Lower lobe of right lung (tissue), 2 donors: ENCODE measurements around the gene RNF151. TPM values are rescaled to one million over a fixed set of nuclear protein-coding genes. Genes with fewer than 3 reads are reported as not detected.
"Not testable (repeated sequence)": the region's sequence is repeated elsewhere in the genome, so short reads cannot be mapped to it uniquely, and the experiment has no call there.

Experiments
- ATAC-seq, 2 donors: fragments of 200-7000 bp; cut with Tn5 transposase; one replicate each; pipeline ENCODE4 v1.9.1; 2020 to 2022; ENCODE audit warnings: mild to moderate bottlenecking in 2 of 2, moderate library complexity in 2 of 2
- DNase-seq: peaks from one replicate; pipeline ENCODE4 v3.0.0-alpha.2; 2020
- H3K27ac ChIP-seq: fragments of 200-600 bp; one replicate; pipeline ENCODE4 v1.8.0; 2022
- H3K27me3 ChIP-seq: fragments of 200-600 bp; one replicate; pipeline ENCODE4 v1.8.0; 2022; ENCODE audit warnings: low read depth
- H3K36me3 ChIP-seq: fragments of 200-600 bp; one replicate; pipeline ENCODE4 v1.8.0; 2022; ENCODE audit warnings: mild to moderate bottlenecking
- H3K4me1 ChIP-seq: fragments of 200-600 bp; one replicate; pipeline ENCODE4 v1.8.0; 2022
- H3K4me3 ChIP-seq: fragments of 200-600 bp; one replicate; pipeline ENCODE4 v1.8.0; 2022; ENCODE audit warnings: mild to moderate bottlenecking
- H3K9me3 ChIP-seq: fragments of 200-600 bp; one replicate; pipeline ENCODE4 v1.8.0; 2022
- CTCF ChIP-seq: fragments of 200-600 bp; IDR thresholded peaks from one replicate; pipeline ENCODE4 v1.8.0; 2022; ENCODE audit warnings: antibody characterized with exemption, mild to moderate bottlenecking
- intact Hi-C: fragments of 100-400 bp; cut with DNase I; formaldehyde crosslinking; loops from one replicate; pipeline ENCODE4 v1.11.0; 2022
- long read RNA-seq: library from polyadenylated mRNA; unstranded; transcript quantifications from one replicate; pipeline ENCODE4 v2.0.0, GENCODE V29; 2021
- total RNA-seq: library from RNA; stranded (reverse); fragmentation: NEBNext Ultra II Directional; extraction: Animal tissue kit (Norgen Biotek cat#: 25700); gene quantifications from one replicate; pipeline ENCODE4 v1.2.1, GENCODE V29; 2021
- donor health status: DM: no; HTN: yes; CAD: no; lungs with severe emphysema.

The RNF151 gene
- total RNA-seq: not detected
- long read RNA-seq: 0 reads

- DNase-seq (no peak), ATAC-seq (no peak)
- Histone ChIP-seq H3K4me3 (peak within 1 kb of the TSS; percentile 92), H3K36me3 (peaks cover 20% of the 10 kb centered on the region), H3K27ac (peak within 1 kb of the TSS; percentile 98), H3K9me3 (no peaks in the 10 kb centered on the region), H3K27me3 (no peaks in the 10 kb centered on the region), H3K4me1 (peaks cover 35% of the 10 kb centered on the region)
- intact Hi-C loops: no loop called here
- TF ChIP-seq CTCF: no peak
Observed at GRCh38 chr16:1966460-1966859, at the start of gene RNF151. Gene RNF151, plus strand, starts transcription at chr16:1966856. Its CDS starts 26 bp downstream, at chr16:1966882.

DNA sequence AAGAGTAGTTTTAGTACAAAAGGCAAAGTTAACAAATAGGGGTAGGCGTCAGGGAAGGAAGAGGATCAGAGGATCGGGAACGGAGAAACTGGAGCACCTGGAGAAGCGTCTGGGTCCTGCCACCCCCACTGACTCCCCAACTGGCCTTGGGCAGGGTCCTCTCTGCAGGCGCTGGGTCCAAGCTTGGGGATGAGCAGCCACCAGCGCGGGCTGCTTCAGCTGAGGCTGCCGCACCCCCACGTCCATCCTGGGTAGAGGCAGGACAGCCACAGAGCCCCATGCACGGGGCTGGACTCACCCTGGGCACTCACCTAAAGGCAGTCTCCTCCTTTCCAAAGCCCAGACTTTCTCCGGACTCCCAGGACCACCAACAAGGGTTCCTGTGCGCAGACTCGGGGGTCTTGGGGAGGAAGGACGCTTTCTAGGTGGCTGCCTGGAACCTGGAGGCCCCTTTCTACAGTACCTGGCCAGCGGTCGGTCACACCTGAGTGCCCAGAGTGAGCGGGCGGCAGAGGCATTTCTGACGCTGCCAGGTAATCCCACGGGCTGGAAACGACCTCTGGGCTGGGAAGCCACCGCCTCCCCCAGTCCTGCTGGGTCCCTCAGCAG, 49.5 kb upstream of the RNF151 start:
- no peak for TF ChIP-seq CTCF
- H3K4me3 ChIP-seq: no peak overlapping the region
- H3K27me3 ChIP-seq: peaks cover 75% of the 10 kb centered on the region
- no peaks in the 10 kb centered on the region for H3K36me3 ChIP-seq
- H3K9me3 ChIP-seq: no peaks in the 10 kb centered on the region
- no peak for DNase-seq
- ATAC-seq: no peak
- H3K4me1 ChIP-seq: peaks cover 6% of the 10 kb centered on the region
- intact Hi-C loops: no loop called here
- no peak overlapping the region for H3K27ac ChIP-seq

DNA sequence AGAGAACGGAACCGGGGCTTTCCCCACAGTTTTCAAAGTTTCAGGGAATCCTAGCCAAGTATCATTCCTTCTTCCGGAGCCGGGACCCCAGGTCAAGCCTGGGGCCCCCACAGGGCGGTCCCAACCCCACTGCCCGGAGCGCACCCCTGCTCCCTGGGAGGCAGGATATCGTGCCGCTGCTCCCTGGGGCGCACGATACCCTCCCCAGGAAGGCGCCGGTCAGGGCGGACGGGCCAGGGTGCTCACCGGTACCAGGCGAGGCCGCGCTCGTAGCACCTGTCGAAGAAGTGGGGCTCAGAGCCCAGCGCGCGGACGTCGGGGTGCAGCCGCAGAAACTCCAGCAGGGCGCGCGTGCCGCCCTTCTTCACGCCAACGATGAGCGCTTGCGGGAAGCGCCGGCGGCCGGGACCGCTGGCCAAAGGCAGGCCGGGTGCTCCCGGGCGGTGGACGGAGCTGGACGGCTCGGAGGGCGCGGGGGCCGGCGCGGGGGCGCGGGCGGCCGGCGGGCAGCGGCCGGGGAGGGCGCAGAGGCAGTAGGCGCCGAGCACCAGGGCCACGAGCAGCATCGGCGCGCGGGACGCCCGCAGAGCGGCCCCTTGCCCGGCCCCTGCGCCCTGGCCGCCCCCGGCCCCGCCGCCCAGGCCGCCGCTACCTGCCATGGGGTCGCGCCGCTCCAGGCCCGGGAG, 48.8 kb upstream of the RNF151 start:
- no peak overlapping the region for H3K4me3 ChIP-seq
- no peak for ATAC-seq
- peaks cover 6% of the 10 kb centered on the region for H3K4me1 ChIP-seq
- peaks cover 82% of the 10 kb centered on the region for H3K27me3 ChIP-seq
- H3K36me3 ChIP-seq: no peaks in the 10 kb centered on the region
- intact Hi-C loops: no loop called here
- no peak for TF ChIP-seq CTCF
- H3K9me3 ChIP-seq: no peaks in the 10 kb centered on the region
- no peak overlapping the region for H3K27ac ChIP-seq
- DNase-seq: no peak

DNA sequence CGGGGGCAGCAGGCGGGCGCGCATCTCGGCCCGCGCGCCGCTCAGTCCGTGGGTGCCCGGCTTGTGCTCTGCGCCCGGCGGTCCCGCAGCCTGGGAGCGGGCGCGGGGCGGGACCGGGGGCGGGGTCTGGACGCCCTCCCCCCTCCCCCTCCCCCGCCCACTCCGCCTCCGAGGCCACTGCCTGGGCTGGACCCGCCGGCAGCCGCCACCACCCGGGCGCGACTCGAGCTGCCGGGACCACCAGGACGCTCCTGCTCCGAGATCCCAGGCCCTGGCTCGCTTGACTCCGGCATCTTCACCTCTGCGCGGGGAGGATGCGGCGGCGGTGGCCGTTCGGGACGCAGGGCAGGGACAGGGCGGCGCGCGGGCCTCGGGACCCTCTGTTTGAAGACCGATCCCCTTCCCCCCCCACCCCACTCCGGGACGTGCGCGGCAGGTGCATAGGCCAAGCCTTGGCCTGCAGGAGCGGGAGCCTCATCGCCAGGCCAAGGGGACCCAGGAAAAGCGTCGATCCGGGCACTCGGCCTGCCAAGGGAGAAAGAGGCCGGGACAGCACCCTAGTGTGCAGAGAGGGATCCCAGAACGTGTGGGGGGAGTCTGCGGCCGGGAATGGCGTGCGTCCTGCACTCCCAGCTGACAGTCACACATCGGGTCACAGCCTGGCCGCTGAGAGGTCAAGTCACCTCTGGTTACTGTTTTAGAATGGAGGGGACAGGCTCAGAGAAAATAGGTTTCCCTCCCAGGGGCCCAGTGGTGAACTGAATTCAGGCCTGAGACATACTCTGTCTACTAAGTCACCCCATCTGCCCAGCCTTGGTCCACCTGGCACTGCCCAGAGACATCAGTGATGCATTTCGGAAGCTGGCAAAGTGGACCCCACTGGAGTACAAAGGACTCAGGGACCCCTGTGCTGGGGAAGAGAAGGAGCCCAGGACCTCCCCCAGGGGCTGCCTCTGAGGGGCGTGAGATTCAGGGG, 48.0 kb upstream of the RNF151 start, which contains the start of gene HS3ST6:
Gene HS3ST6, minus strand, starts transcription at position 65 of the 976 bp plus-strand sequence. CDS start 92 bp downstream, outside the sequence.
- intact Hi-C loops: no loop called here
- H3K27ac ChIP-seq: no peak within 1 kb of the TSS
- H3K36me3 ChIP-seq: no peaks in the 10 kb centered on the region
- no peak within 1 kb of the TSS for H3K4me3 ChIP-seq
- TF ChIP-seq CTCF: no peak
- DNase-seq (no peak), ATAC-seq (no peak)
- peaks cover 89% of the 10 kb centered on the region for H3K27me3 ChIP-seq
- H3K4me1 ChIP-seq: peaks cover 8% of the 10 kb centered on the region
- H3K9me3 ChIP-seq: no peaks in the 10 kb centered on the region

DNA sequence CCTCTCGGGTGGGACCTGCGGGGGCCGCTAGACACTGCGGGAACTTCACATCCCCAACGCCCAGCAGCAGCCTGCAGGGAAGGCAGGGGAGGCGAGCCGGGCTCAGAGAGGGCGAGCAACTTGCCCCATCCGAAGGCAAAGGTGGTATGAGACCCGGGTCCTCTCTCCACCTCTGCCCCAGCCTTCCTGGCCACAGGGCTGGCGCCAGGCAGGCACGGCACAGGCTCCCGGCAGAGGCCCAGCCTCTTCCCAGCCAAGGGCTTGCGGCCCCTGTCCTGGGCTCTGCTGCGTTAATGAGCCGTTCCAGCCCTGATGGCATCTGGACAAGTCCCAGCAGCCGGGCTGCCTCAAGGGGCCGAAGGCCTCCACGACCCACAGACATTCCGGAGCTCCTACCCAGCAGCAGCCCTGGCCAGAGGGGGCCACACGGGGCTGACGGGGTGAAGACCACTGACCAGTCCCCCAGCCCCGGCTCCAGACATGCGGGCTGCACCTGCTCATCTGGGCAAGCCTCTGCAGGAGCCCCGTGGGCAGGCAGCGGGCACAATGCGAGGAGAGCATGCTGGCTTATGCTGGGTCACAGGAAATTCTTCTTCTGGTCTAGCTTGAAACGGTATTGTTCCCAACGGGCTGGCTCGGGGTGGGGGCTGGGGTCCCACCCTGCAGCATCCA, 47.2 kb upstream of the RNF151 start:
- Histone ChIP-seq H3K9me3 (no peaks in the 10 kb centered on the region), H3K27ac (no peak overlapping the region), H3K4me1 (peaks cover 11% of the 10 kb centered on the region), H3K36me3 (no peaks in the 10 kb centered on the region), H3K27me3 (peaks cover 84% of the 10 kb centered on the region), H3K4me3 (no peak overlapping the region)
- no peak for DNase-seq
- intact Hi-C loops: no loop called here
- no peak for TF ChIP-seq CTCF
- no peak for ATAC-seq

GRCh38 chr16:1920122-1920521, 46.5 kb upstream of the RNF151 start:
- H3K4me3 ChIP-seq, ATAC-seq, H3K36me3 ChIP-seq, H3K9me3 ChIP-seq, H3K27ac ChIP-seq, intact Hi-C loops, DNase-seq: not testable (repeated sequence)
- H3K4me1 ChIP-seq: peaks cover 11% of the 10 kb centered on the region
- peaks cover 77% of the 10 kb centered on the region for H3K27me3 ChIP-seq
